Measurements from ENCODE around the gene EPHB1. TPM values are rescaled to one million over a fixed set of nuclear protein-coding genes. Genes with fewer than 3 reads are reported as not detected.

The EPHB1 gene
- polyA plus RNA-seq, 1 donor = 3.7 TPM

- WGBS (ENCODE audit: insufficient coverage, low lambda C conversion rate) = 100% methylated on average over 2 of the region's 9 CpGs
- Histone ChIP-seq H3K27ac (ENCODE audit: low read length) (no peak overlapping the region), H3K36me3 (ENCODE audit: control insufficient read depth, insufficient read depth, low read length) (no peaks in the 10 kb centered on the region), H3K4me1 (ENCODE audit: control insufficient read depth, insufficient read depth, low read length) (no peaks in the 10 kb centered on the region), H3K4me3 (ENCODE audit: low read length) (no peak overlapping the region), H3K9me3 (ENCODE audit: control insufficient read depth, low read depth, low read length) (no peaks in the 10 kb centered on the region), H3K27me3 (ENCODE audit: control insufficient read depth, insufficient read depth, low read length) (no peaks in the 10 kb centered on the region)
- no peak for DNase-seq
Observed at GRCh38 chr3:135176881-135177280, 381.8 kb downstream of the EPHB1 start.

DNA sequence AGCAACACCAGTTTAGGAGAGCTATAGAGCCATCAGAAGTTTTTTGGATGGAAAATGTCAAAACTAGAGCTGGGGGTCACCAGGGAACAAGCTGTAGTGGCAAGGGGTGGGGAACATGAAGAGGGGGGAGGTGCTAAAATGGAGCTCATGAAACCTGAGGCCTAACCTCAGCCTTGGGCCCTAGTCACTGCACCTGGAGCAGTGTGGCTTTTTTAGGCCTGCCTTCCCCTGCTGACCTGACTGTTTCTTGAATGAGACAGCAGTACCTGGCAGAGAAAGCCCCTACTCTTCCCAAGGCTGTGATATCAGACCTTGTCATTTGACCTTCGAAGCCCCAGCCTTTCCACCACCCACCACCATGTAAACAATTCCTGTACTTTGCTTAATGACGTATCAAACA is 383.5 kb downstream of the EPHB1 start:
- H3K9me3 ChIP-seq (ENCODE audit: control insufficient read depth, low read depth, low read length) = peaks cover 2% of the 10 kb centered on the region
- no peak overlapping the region for H3K27ac ChIP-seq (ENCODE audit: low read length)
- no peak for DNase-seq
- no peaks in the 10 kb centered on the region for H3K36me3 ChIP-seq (ENCODE audit: control insufficient read depth, insufficient read depth, low read length)
- no peak overlapping the region for H3K4me3 ChIP-seq (ENCODE audit: low read length)
- no peaks in the 10 kb centered on the region for H3K4me1 ChIP-seq (ENCODE audit: control insufficient read depth, insufficient read depth, low read length)
- H3K27me3 ChIP-seq (ENCODE audit: control insufficient read depth, insufficient read depth, low read length) = no peaks in the 10 kb centered on the region
- WGBS (ENCODE audit: insufficient coverage, low lambda C conversion rate) = 86% methylated on average over 1 of the region's 2 CpGs

- Histone ChIP-seq H3K9me3 (ENCODE audit: control insufficient read depth, low read depth, low read length) (peaks cover 2% of the 10 kb centered on the region), H3K4me3 (ENCODE audit: low read length) (no peak overlapping the region), H3K36me3 (ENCODE audit: control insufficient read depth, insufficient read depth, low read length) (no peaks in the 10 kb centered on the region), H3K27me3 (ENCODE audit: control insufficient read depth, insufficient read depth, low read length) (no peaks in the 10 kb centered on the region), H3K27ac (ENCODE audit: low read length) (no peak overlapping the region), H3K4me1 (ENCODE audit: control insufficient read depth, insufficient read depth, low read length) (no peaks in the 10 kb centered on the region)
- WGBS (ENCODE audit: insufficient coverage, low lambda C conversion rate) = no CpG with 5 or more reads among the region's 3 CpGs
- DNase-seq = no peak
Observed at GRCh38 chr3:135181408-135181807, 386.3 kb downstream of the EPHB1 start.

GRCh38 chr3:135182364-135182998 is 387.4 kb downstream of the EPHB1 start:
- Histone ChIP-seq H3K4me3 (ENCODE audit: low read length) (no peak overlapping the region), H3K27me3 (ENCODE audit: control insufficient read depth, insufficient read depth, low read length) (no peaks in the 10 kb centered on the region), H3K36me3 (ENCODE audit: control insufficient read depth, insufficient read depth, low read length) (no peaks in the 10 kb centered on the region), H3K9me3 (ENCODE audit: control insufficient read depth, low read depth, low read length) (peaks cover 2% of the 10 kb centered on the region), H3K27ac (ENCODE audit: low read length) (no peak overlapping the region), H3K4me1 (ENCODE audit: control insufficient read depth, insufficient read depth, low read length) (no peaks in the 10 kb centered on the region)
- WGBS (ENCODE audit: insufficient coverage, low lambda C conversion rate) = 94% methylated on average over 1 of the region's 3 CpGs
- peak in 1 of 2 donors; percentile 4 for DNase-seq

- Histone ChIP-seq H3K9me3 (ENCODE audit: control insufficient read depth, low read depth, low read length) (no peaks in the 10 kb centered on the region), H3K27me3 (ENCODE audit: control insufficient read depth, insufficient read depth, low read length) (no peaks in the 10 kb centered on the region), H3K36me3 (ENCODE audit: control insufficient read depth, insufficient read depth, low read length) (no peaks in the 10 kb centered on the region), H3K4me3 (ENCODE audit: low read length) (no peak overlapping the region), H3K27ac (ENCODE audit: low read length) (no peak overlapping the region), H3K4me1 (ENCODE audit: control insufficient read depth, insufficient read depth, low read length) (no peaks in the 10 kb centered on the region)
- DNase-seq = no peak
- WGBS (ENCODE audit: insufficient coverage, low lambda C conversion rate) = 60% methylated on average over 1 of the region's 2 CpGs
Observed at GRCh38 chr3:135190658-135191057, 395.6 kb downstream of the EPHB1 start.

- 100% methylated on average over 1 of the region's 4 CpGs for WGBS (ENCODE audit: insufficient coverage, low lambda C conversion rate)
Observed at GRCh38 chr3:135191708-135192107, 396.6 kb downstream of the EPHB1 start.

GRCh38 chr3:135192929-135193328 is 397.9 kb downstream of the EPHB1 start:
- no peaks in the 10 kb centered on the region for H3K36me3 ChIP-seq (ENCODE audit: control insufficient read depth, insufficient read depth, low read length)
- no peak overlapping the region for H3K4me3 ChIP-seq (ENCODE audit: low read length)
- WGBS (ENCODE audit: insufficient coverage, low lambda C conversion rate) = no CpG with 5 or more reads among the region's 3 CpGs
- no peaks in the 10 kb centered on the region for H3K9me3 ChIP-seq (ENCODE audit: control insufficient read depth, low read depth, low read length)
- H3K27me3 ChIP-seq (ENCODE audit: control insufficient read depth, insufficient read depth, low read length) = no peaks in the 10 kb centered on the region
- no peak overlapping the region for H3K27ac ChIP-seq (ENCODE audit: low read length)
- H3K4me1 ChIP-seq (ENCODE audit: control insufficient read depth, insufficient read depth, low read length) = no peaks in the 10 kb centered on the region
- no peak for DNase-seq

More at GRCh38 chr3:135191708-135192107, 396.6 kb downstream of the EPHB1 start:
- H3K27ac ChIP-seq (ENCODE audit: low read length) = no peak overlapping the region
- H3K36me3 ChIP-seq (ENCODE audit: control insufficient read depth, insufficient read depth, low read length) = no peaks in the 10 kb centered on the region
- no peaks in the 10 kb centered on the region for H3K9me3 ChIP-seq (ENCODE audit: control insufficient read depth, low read depth, low read length)
- no peaks in the 10 kb centered on the region for H3K27me3 ChIP-seq (ENCODE audit: control insufficient read depth, insufficient read depth, low read length)
- no peak overlapping the region for H3K4me3 ChIP-seq (ENCODE audit: low read length)
- no peak for DNase-seq
- H3K4me1 ChIP-seq (ENCODE audit: control insufficient read depth, insufficient read depth, low read length) = no peaks in the 10 kb centered on the region

- Histone ChIP-seq H3K27ac (ENCODE audit: low read length) (no peak overlapping the region), H3K4me3 (ENCODE audit: low read length) (no peak overlapping the region), H3K27me3 (ENCODE audit: control insufficient read depth, insufficient read depth, low read length) (no peaks in the 10 kb centered on the region), H3K9me3 (ENCODE audit: control insufficient read depth, low read depth, low read length) (no peaks in the 10 kb centered on the region), H3K36me3 (ENCODE audit: control insufficient read depth, insufficient read depth, low read length) (no peaks in the 10 kb centered on the region), H3K4me1 (ENCODE audit: control insufficient read depth, insufficient read depth, low read length) (no peaks in the 10 kb centered on the region)
- 83% methylated on average over 1 of the region's 3 CpGs for WGBS (ENCODE audit: insufficient coverage, low lambda C conversion rate)
- no peak for DNase-seq
Observed at GRCh38 chr3:135197246-135197645, 402.2 kb downstream of the EPHB1 start.

GRCh38 chr3:135197856-135198255 is 402.8 kb downstream of the EPHB1 start:
- no peaks in the 10 kb centered on the region for H3K27me3 ChIP-seq (ENCODE audit: control insufficient read depth, insufficient read depth, low read length)
- no peak for DNase-seq
- H3K27ac ChIP-seq (ENCODE audit: low read length) = no peak overlapping the region
- no peak overlapping the region for H3K4me3 ChIP-seq (ENCODE audit: low read length)
- H3K36me3 ChIP-seq (ENCODE audit: control insufficient read depth, insufficient read depth, low read length) = no peaks in the 10 kb centered on the region
- H3K4me1 ChIP-seq (ENCODE audit: control insufficient read depth, insufficient read depth, low read length) = no peaks in the 10 kb centered on the region
- no CpG with 5 or more reads among the region's 3 CpGs for WGBS (ENCODE audit: insufficient coverage, low lambda C conversion rate)
- no peaks in the 10 kb centered on the region for H3K9me3 ChIP-seq (ENCODE audit: control insufficient read depth, low read depth, low read length)

DNA sequence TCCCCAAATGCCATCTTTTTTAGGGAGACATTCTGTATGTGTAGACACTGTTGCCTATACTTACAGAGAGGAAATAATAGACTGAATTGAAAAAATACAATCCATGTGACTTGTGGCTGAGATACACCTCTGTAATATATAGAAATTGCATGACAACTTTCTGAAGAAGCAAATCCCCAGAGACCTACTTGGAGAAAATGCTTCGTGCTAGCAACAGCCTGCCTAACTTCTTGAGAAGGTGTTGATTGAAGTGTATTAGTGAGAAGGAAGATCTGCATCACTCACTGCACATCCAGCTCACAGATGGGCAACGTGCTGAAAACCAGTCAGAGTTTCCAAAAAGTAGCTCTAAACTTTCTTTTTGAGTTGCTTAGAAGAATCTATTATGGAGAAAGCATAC is 404.1 kb downstream of the EPHB1 start:
- H3K36me3 ChIP-seq (ENCODE audit: control insufficient read depth, insufficient read depth, low read length) = no peaks in the 10 kb centered on the region
- no peaks in the 10 kb centered on the region for H3K4me1 ChIP-seq (ENCODE audit: control insufficient read depth, insufficient read depth, low read length)
- no CpG with 5 or more reads among the region's 2 CpGs for WGBS (ENCODE audit: insufficient coverage, low lambda C conversion rate)
- no peak overlapping the region for H3K27ac ChIP-seq (ENCODE audit: low read length)
- H3K27me3 ChIP-seq (ENCODE audit: control insufficient read depth, insufficient read depth, low read length) = no peaks in the 10 kb centered on the region
- DNase-seq = no peak
- H3K9me3 ChIP-seq (ENCODE audit: control insufficient read depth, low read depth, low read length) = no peaks in the 10 kb centered on the region
- H3K4me3 ChIP-seq (ENCODE audit: low read length) = no peak overlapping the region

- WGBS (ENCODE audit: insufficient coverage, low lambda C conversion rate) = no CpG with 5 or more reads among the region's 3 CpGs
- H3K27me3 ChIP-seq (ENCODE audit: control insufficient read depth, insufficient read depth, low read length) = no peaks in the 10 kb centered on the region
- H3K27ac ChIP-seq (ENCODE audit: low read length) = no peak overlapping the region
- no peak for DNase-seq
- no peak overlapping the region for H3K4me3 ChIP-seq (ENCODE audit: low read length)
- H3K4me1 ChIP-seq (ENCODE audit: control insufficient read depth, insufficient read depth, low read length) = no peaks in the 10 kb centered on the region
- H3K36me3 ChIP-seq (ENCODE audit: control insufficient read depth, insufficient read depth, low read length) = no peaks in the 10 kb centered on the region
- no peaks in the 10 kb centered on the region for H3K9me3 ChIP-seq (ENCODE audit: control insufficient read depth, low read depth, low read length)
Observed at GRCh38 chr3:135203026-135203425, 408.0 kb downstream of the EPHB1 start.
